HL-60/S4 treated with retinoic acid at 250 ng/mL for 4 days and 3 days (cell line): ENCODE data around the gene AASS.

ENCODE experiments used
- in situ Hi-C: fragments of 300-500 bp; cut with MboI; formaldehyde crosslinking; loops from 2 replicates; pipeline ENCODE4 v1.7.0; 2022; ENCODE audit warnings: low sequenced_read_pairs

Gene AASS

DNA sequence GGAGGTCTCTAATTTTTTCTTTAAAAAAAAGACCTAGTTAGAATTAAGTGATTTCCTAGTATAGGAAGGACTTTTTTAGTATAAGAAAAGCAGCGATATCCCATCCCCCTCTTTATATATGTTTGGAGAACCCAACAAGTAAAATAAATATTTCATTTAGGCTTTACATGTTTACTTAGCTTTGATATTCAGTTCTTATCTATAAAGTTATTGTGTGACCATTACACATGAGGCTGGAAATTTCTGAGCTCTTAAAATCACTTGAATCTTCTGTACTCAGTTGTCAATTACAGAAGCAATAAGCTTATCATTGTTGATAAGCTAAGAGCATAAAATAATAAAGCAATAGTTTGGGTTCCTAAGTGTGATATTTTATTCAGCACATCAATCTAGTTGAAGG lies 89.7 kb downstream of the AASS start:
- in situ Hi-C loops = no loop called here

- in situ Hi-C loops = no loop called here
Observed at GRCh38 chr7:122046402-122046801, 97.6 kb downstream of the AASS start.

GRCh38 chr7:122040147-122040546 lies 103.9 kb downstream of the AASS start:
- in situ Hi-C loops = no loop called here

DNA sequence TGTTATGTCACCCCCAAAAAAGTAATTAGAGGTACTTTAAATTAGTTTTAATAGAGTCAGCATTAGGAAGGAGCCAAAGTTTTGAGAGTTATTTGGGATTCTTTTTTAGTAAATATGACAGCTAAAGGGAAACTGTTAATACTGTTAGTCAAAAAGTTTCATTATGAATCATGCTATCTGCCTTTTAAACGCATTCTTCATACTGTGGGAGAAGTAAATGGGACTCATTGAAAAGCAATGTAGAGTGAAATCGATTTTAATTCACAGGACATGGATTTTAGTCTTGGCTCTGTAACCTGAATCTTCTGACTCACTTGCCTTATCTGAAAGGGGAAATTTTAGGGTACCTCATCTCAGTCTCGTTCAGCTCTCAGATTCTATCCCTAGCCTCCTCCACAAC lies 105.1 kb downstream of the AASS start:
- in situ Hi-C loops = no loop called here

- in situ Hi-C loops = no loop called here
Observed at GRCh38 chr7:122038134-122038533, 105.9 kb downstream of the AASS start.

DNA sequence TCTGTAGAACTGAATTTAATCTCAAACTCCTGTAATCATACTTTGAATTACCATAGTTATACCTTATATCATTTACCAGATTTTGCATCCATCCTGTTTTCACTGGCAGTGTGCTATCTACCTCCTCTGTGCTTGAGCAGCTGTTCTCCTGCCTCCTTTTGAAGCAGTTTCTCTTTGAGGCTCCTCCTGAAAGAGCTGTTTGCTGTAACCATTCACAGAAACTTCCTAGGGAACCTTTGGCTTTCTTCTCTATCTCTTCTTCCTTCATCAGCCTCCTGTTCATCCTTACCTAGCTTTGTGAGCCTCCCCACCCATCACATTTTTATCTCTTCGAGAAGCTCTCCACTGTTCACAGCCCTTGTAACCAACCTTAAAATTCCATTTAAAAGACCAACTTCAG lies 108.2 kb downstream of the AASS start:
- in situ Hi-C loops = no loop called here

- in situ Hi-C loops = no loop called here
Observed at GRCh38 chr7:122033641-122034040, 110.4 kb downstream of the AASS start.

GRCh38 chr7:122027058-122027457 lies 117.0 kb downstream of the AASS start:
- in situ Hi-C loops = no loop called here
